Measurements from ENCODE around the gene OTX2. TPM values are rescaled to one million over a fixed set of nuclear protein-coding genes. Genes with fewer than 3 reads are reported as not detected.

OTX2 gene
- total RNA-seq: not detected in 2 replicates

GRCh38 chr14:56810147-56810719 is at the start of gene OTX2:
OTX2 (minus strand) TSS chr14:56810479; CDS start chr14:56805456, 5,023 bp downstream.

Other genes with a start within 250 kb of the OTX2 start
- gene TMEM260, start 230.7 kb downstream of the OTX2 start, total RNA-seq: 11.1 and 11.7 TPM in 2 replicates

Data from aortic smooth muscle cell (primary cell).